ENCODE measurements around the gene ZDHHC24. TPM values are rescaled to one million over a fixed set of nuclear protein-coding genes. Genes with fewer than 3 reads are reported as not detected.
"Not testable (repeated sequence)": the region's sequence is repeated elsewhere in the genome, so short reads cannot be mapped to it uniquely, and the experiment has no call there.

Gene ZDHHC24
- total and polyA plus RNA-seq, 7 donors, result 3.9 to 7.6 (median 5.5) TPM

GRCh38 chr11:66592457-66593302 is 46.8 kb upstream of the ZDHHC24 start, which contains the start of the genes CCDC87 and CCS:
CCDC87 (minus strand) TSS chr11:66593063; CDS start chr11:66593015, 48 bp downstream.
CCS (plus strand) TSS chr11:66593185; CDS start chr11:66593262, 77 bp downstream.
- Histone ChIP-seq H3K27ac (peak within 1 kb of the TSS; percentile 84), H3K36me3 (ENCODE audit: insufficient read depth in 1 of 2, low read depth in 1 of 2) (no peaks in the 10 kb centered on the region), H3K9me3 (no peaks in the 10 kb centered on the region), H3K4me1 (peaks cover 15% of the 10 kb centered on the region), H3K4me3 (peak within 1 kb of the TSS; percentile 92), H3K27me3 (ENCODE audit: insufficient read depth in 3 of 3, low read length in 2 of 3) (no peaks in the 10 kb centered on the region)
- intact Hi-C loops (cut with DNase I), result loop anchor here (5.0 kb wide), 2 partner anchors 85 to 240 kb away; partner anchors contain the start of gene RBM4B (in 1 of the 2)
- peak; percentile 98 to 99 (median 98) for ATAC-seq
- 12 to 13% (median 13%) methylated on average over 67 to 68 of the region's 68 CpGs for WGBS, 3 donors
- TF ChIP-seq, protein P1, sequence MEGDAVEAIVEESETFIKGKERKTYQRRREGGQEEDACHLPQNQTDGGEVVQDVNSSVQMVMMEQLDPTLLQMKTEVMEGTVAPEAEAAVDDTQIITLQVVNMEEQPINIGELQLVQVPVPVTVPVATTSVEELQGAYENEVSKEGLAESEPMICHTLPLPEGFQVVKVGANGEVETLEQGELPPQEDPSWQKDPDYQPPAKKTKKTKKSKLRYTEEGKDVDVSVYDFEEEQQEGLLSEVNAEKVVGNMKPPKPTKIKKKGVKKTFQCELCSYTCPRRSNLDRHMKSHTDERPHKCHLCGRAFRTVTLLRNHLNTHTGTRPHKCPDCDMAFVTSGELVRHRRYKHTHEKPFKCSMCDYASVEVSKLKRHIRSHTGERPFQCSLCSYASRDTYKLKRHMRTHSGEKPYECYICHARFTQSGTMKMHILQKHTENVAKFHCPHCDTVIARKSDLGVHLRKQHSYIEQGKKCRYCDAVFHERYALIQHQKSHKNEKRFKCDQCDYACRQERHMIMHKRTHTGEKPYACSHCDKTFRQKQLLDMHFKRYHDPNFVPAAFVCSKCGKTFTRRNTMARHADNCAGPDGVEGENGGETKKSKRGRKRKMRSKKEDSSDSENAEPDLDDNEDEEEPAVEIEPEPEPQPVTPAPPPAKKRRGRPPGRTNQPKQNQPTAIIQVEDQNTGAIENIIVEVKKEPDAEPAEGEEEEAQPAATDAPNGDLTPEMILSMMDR (IDR thresholded peaks at IDR 0.05), result peak; percentile 66
- DNase-seq, result peak; percentile 98 to 99

DNA sequence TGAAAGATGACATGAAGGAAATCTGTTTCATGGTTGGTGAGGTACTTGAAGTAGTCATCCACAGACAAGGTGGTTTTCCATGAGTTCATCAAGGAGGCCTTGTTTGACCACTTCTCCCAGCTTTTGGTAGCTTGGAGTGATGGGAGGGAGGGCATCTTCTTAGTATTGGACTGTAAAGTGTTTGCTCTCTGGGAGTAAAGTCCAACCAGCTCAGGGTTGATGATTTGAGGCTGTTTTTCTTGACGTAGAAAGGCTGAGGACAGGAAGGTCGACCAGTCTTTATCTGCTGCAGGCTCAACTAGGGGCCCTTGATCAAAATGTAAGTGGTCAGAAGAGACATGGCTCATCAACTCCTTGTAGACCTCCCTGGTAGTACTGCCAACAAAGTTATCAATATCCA is 45.3 kb upstream of the ZDHHC24 start:
- TF ChIP-seq, protein P1 (IDR thresholded peaks at IDR 0.05), result no peak
- ATAC-seq (no peak), DNase-seq (no peak)
- Histone ChIP-seq H3K4me3 (no peak overlapping the region), H3K27me3 (ENCODE audit: insufficient read depth in 3 of 3, low read length in 2 of 3) (no peaks in the 10 kb centered on the region), H3K36me3 (ENCODE audit: insufficient read depth in 1 of 2, low read depth in 1 of 2) (no peaks in the 10 kb centered on the region), H3K4me1 (peaks cover 15% of the 10 kb centered on the region), H3K9me3 (no peaks in the 10 kb centered on the region), H3K27ac (no peak overlapping the region)
- intact Hi-C loops (cut with DNase I), result loop anchor here (5.0 kb wide), 2 partner anchors 86 to 241 kb away; partner anchors contain the start of gene RBM4B (in 1 of the 2)
- 86 to 95% (median 88%) methylated on average over 2 of the region's 2 CpGs for WGBS, 3 donors

DNA sequence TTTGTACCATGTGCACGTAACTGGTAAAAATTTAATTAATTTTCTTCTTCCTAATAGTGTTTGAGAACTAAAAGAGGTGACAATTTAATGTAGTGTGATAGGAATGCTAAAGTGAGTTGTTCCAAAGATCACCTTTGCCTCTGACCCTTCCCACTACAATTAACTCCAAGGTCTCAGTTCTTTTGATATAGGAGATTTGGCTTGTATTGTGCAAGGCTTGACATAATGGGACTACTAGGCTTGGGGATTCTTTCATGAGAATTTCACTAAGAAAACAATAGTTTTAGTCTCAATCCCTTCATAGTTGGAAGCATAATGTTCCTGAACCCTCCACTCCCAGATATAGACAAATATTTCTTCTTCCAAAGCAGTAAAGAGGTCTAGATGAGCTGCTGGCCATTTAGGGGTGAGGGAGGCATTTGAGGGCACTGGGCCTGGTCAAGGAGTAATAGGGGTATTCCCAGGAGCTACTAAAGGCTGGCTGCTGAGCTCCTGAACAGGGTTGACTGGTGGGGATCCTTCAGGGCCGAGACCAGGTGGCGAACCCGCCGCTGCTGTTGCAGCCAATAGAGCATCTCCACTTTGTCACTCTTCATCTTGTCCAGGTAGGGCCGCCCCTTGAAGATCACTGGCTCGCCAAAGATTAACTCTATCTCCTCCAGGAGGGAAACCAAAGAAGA is 44.3 kb upstream of the ZDHHC24 start:
- ATAC-seq (no peak), DNase-seq (no peak)
- no peaks in the 10 kb centered on the region for H3K27me3 ChIP-seq (ENCODE audit: insufficient read depth in 3 of 3, low read length in 2 of 3)
- H3K36me3 ChIP-seq (ENCODE audit: insufficient read depth in 1 of 2, low read depth in 1 of 2), result no peaks in the 10 kb centered on the region
- intact Hi-C loops (cut with DNase I), result loop anchor here (5.0 kb wide), 2 partner anchors 87 to 242 kb away; partner anchors contain the start of gene RBM4B (in 1 of the 2)
- 96 to 99% (median 97%) methylated on average over 7 of the region's 7 CpGs for WGBS, 3 donors
- H3K27ac ChIP-seq, result no peak overlapping the region
- H3K4me1 ChIP-seq, result peaks cover 15% of the 10 kb centered on the region
- H3K4me3 ChIP-seq, result no peak overlapping the region
- TF ChIP-seq, protein P1 (IDR thresholded peaks at IDR 0.05), result no peak
- H3K9me3 ChIP-seq, result no peaks in the 10 kb centered on the region

DNA sequence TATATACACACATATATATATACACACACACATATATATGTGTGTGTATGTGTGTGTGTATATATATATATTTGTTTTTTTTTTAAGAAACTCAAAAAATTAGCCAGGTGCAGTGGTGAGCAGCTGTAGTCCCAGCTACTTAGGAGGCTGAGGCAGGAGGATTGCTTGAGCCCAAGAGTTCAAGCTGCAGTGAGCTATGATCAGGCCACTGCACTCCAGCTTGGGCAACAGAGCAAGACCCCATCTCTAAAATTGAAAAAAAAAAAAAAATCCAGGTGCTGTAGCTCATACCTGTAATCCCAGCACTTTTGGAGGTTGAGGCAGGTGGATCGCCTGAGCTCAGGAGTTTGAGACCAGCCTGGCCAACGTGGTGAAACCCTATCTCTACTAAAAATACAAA is 43.5 kb upstream of the ZDHHC24 start:
- 61 to 74% (median 62%) methylated on average over 2 of the region's 2 CpGs for WGBS, 3 donors
- H3K9me3 ChIP-seq; DNase-seq; H3K27ac ChIP-seq; intact Hi-C loops (cut with DNase I); H3K36me3 ChIP-seq (ENCODE audit: insufficient read depth in 1 of 2, low read depth in 1 of 2); H3K27me3 ChIP-seq (ENCODE audit: insufficient read depth in 3 of 3, low read length in 2 of 3); ATAC-seq; H3K4me3 ChIP-seq: not testable (repeated sequence)
- peaks cover 11% of the 10 kb centered on the region for H3K4me1 ChIP-seq

- H3K4me3 ChIP-seq, result no peak overlapping the region
- no peaks in the 10 kb centered on the region for H3K36me3 ChIP-seq (ENCODE audit: insufficient read depth in 1 of 2, low read depth in 1 of 2)
- DNase-seq (no peak), ATAC-seq (no peak)
- H3K4me1 ChIP-seq, result no peaks in the 10 kb centered on the region
- H3K9me3 ChIP-seq, result no peaks in the 10 kb centered on the region
- intact Hi-C loops (cut with DNase I), result no loop called here
- TF ChIP-seq, protein P1 (IDR thresholded peaks at IDR 0.05), result no peak
- no peaks in the 10 kb centered on the region for H3K27me3 ChIP-seq (ENCODE audit: insufficient read depth in 3 of 3, low read length in 2 of 3)
- no peak overlapping the region for H3K27ac ChIP-seq
- WGBS, 3 donors, result 51 to 67% (median 65%) methylated on average over 2 of the region's 2 CpGs
These were observed 40.3 kb upstream of the ZDHHC24 start for GRCh38 chr11:66586136-66586535.

GRCh38 chr11:66585447-66585846 is 39.6 kb upstream of the ZDHHC24 start:
- intact Hi-C loops (cut with DNase I), result not testable (repeated sequence)
- WGBS, 3 donors, result 85 to 95% (median 89%) methylated on average over 1 of the region's 1 CpG

GRCh38 chr11:66582565-66583147 is 36.8 kb upstream of the ZDHHC24 start:
- WGBS, 3 donors, result 74 to 77% (median 77%) methylated on average over 3 of the region's 3 CpGs
- intact Hi-C loops (cut with DNase I), result not testable (repeated sequence)

More at GRCh38 chr11:66585447-66585846, 39.6 kb upstream of the ZDHHC24 start:
- H3K36me3 ChIP-seq (ENCODE audit: insufficient read depth in 1 of 2, low read depth in 1 of 2); H3K9me3 ChIP-seq; H3K27me3 ChIP-seq (ENCODE audit: insufficient read depth in 3 of 3, low read length in 2 of 3); H3K4me3 ChIP-seq; H3K4me1 ChIP-seq; H3K27ac ChIP-seq; ATAC-seq; DNase-seq: not testable (repeated sequence)

More at GRCh38 chr11:66582565-66583147, 36.8 kb upstream of the ZDHHC24 start:
- not testable (repeated sequence) for H3K36me3 ChIP-seq (ENCODE audit: insufficient read depth in 1 of 2, low read depth in 1 of 2); H3K27me3 ChIP-seq (ENCODE audit: insufficient read depth in 3 of 3, low read length in 2 of 3); H3K4me3 ChIP-seq; H3K9me3 ChIP-seq; DNase-seq; ATAC-seq; H3K4me1 ChIP-seq; H3K27ac ChIP-seq

All from psoas muscle (tissue), 8 donors.